AG04449 (cell line): ENCODE results near the gene NRL.
"Not testable (repeated sequence)": the region's sequence is repeated elsewhere in the genome, so short reads cannot be mapped to it uniquely, and the experiment has no call there.

Source experiments
- CTCF ChIA-PET: fragments of 350-600 bp; formaldehyde crosslinking; extraction: SDS; loops from one replicate; lab custom pipeline; 2021; ENCODE audit warnings: antibody characterized with exemption; lab: Yijun Ruan, JAX
- POLR2A ChIA-PET: fragments of 400-600, 350-600 bp; formaldehyde crosslinking; extraction: SDS; loops from one replicate; lab custom pipeline; 2020; ENCODE audit warnings: antibody characterized with exemption, inconsistent platforms; lab: Yijun Ruan, JAX
- DNase-seq: peaks from one replicate; pipeline ENCODE4 v3.0.0-alpha.2; 2010; ENCODE audit warnings: low read depth, low spot score
- H3K4me3 ChIP-seq: 2 replicates; pipeline ENCODE4 v1.5.1; 2011; ENCODE audit warnings: low read depth, mild to moderate bottlenecking, control low read depth, low read length
- CTCF ChIP-seq: IDR thresholded peaks from one replicate; pipeline ENCODE4 v1.5.1; 2011; ENCODE audit warnings: mild to moderate bottlenecking, moderate library complexity, low read length, control low read depth, inconsistent platforms; ENCODE audit not compliant: insufficient read depth; ENCODE audit errors: missing control alignments

NRL gene

GRCh38 chr14:24032727-24033418 lies 81.9 kb downstream of the NRL start:
- TF ChIP-seq CTCF = no peak
- no peak overlapping the region for H3K4me3 ChIP-seq
- CTCF ChIA-PET = interaction anchor here (0.8 to 1.9 kb wide), 3 partner anchors 10 to 60 kb away, joined by 3 to 6 read pairs (median 5); no protein-coding TSS in a partner anchor
- DNase-seq = peak; percentile 51
- POLR2A ChIA-PET = no interaction called here

- DNase-seq, POLR2A ChIA-PET, H3K4me3 ChIP-seq, CTCF ChIA-PET: not testable (repeated sequence)
These were observed 83.4 kb downstream of the NRL start for GRCh38 chr14:24031331-24031730.

- H3K4me3 ChIP-seq, CTCF ChIA-PET, DNase-seq, POLR2A ChIA-PET: not testable (repeated sequence)
These were observed 85.1 kb downstream of the NRL start for GRCh38 chr14:24029687-24030086.
